ENCODE results near the gene CTTNBP2. TPM values are rescaled to one million over a fixed set of nuclear protein-coding genes. Genes with fewer than 3 reads are reported as not detected.

The CTTNBP2 gene
- total RNA-seq, 1 experiment from 2014 or later = 17.6 TPM

GRCh38 chr7:117782761-117783160 lies 90.5 kb downstream of the CTTNBP2 start:
- Histone ChIP-seq H3K23ac (ENCODE audit: insufficient read length, low read depth, low read length) (no peak overlapping the region), H4K8ac (replicated peaks; ENCODE audit: insufficient read length, low read depth, low read length) (no peak overlapping the region), H3K9ac (ENCODE audit: extremely low read depth, insufficient read length, low read length) (no peak overlapping the region), H3K27ac (ENCODE audit: insufficient read length, low read depth, low read length) (no peak overlapping the region), H3K9me3 (ENCODE audit: control insufficient read depth, low read depth, low read length) (no peaks in the 10 kb centered on the region), H2BK15ac (ENCODE audit: low read depth, low read length) (no peak overlapping the region), H4K20me1 (ENCODE audit: control insufficient read depth, insufficient read depth, insufficient read length) (no peaks in the 10 kb centered on the region), H2AK5ac (ENCODE audit: insufficient read length, low read length) (no peak overlapping the region), H3K27me3 (ENCODE audit: insufficient read depth, low read length) (no peaks in the 10 kb centered on the region), H2AFZ (ENCODE audit: low read length) (no peak overlapping the region), H3K14ac (ENCODE audit: insufficient read depth, low read length) (no peak overlapping the region), H2BK20ac (ENCODE audit: low read depth, low read length, poor library complexity, severe bottlenecking) (no peak overlapping the region), H3K4me2 (ENCODE audit: insufficient read depth, insufficient read length, low read length) (no peak overlapping the region), H3K4ac (ENCODE audit: low read depth, low read length) (no peak overlapping the region), H3K4me1 (ENCODE audit: insufficient read depth, low read length) (no peaks in the 10 kb centered on the region), H2BK5ac (ENCODE audit: insufficient read length, low read length) (no peak overlapping the region), H3K23me2 (ENCODE audit: insufficient read length, low read depth, low read length, poor library complexity, severe bottlenecking) (no peaks in the 10 kb centered on the region), H3K18ac (ENCODE audit: insufficient read length, low read depth, low read length) (no peak overlapping the region), H2BK120ac (ENCODE audit: low read depth, low read length, poor library complexity, severe bottlenecking) (no peak overlapping the region), H3K56ac (ENCODE audit: insufficient read length, low read depth, low read length) (no peak overlapping the region), H4K91ac (ENCODE audit: insufficient read length, low read depth, low read length) (no peak overlapping the region), H3K79me2 (ENCODE audit: insufficient read depth, low read length) (no peaks in the 10 kb centered on the region), H3T11ph (ENCODE audit: low read length) (no peak overlapping the region), H3K79me1 (ENCODE audit: insufficient read depth, low read depth, low read length, poor library complexity, severe bottlenecking) (no peaks in the 10 kb centered on the region), H2BK12ac (ENCODE audit: insufficient read length, low read depth, low read length) (no peak overlapping the region), H4K5ac (ENCODE audit: insufficient read length, low read depth, low read length) (no peak overlapping the region)
- Mint-ChIP-seq H3K36me3 (ENCODE audit: insufficient read depth in 1 of 3, low read depth in 3 of 3) (peaks cover 0 to 14% (median under 1%) of the 10 kb centered on the region in 3 experiments; a peak in 3 of 7 replicates), H3K27me3 (ENCODE audit: low read depth) (no peaks in the 10 kb centered on the region), H3K4me3 (no peak overlapping the region), H3K4me1 (no peaks in the 10 kb centered on the region), H3K9me3 (no peaks in the 10 kb centered on the region), H3K27ac (no peak overlapping the region; a peak in 1 of 7 replicates)
- TF ChIP-seq, protein P1, sequence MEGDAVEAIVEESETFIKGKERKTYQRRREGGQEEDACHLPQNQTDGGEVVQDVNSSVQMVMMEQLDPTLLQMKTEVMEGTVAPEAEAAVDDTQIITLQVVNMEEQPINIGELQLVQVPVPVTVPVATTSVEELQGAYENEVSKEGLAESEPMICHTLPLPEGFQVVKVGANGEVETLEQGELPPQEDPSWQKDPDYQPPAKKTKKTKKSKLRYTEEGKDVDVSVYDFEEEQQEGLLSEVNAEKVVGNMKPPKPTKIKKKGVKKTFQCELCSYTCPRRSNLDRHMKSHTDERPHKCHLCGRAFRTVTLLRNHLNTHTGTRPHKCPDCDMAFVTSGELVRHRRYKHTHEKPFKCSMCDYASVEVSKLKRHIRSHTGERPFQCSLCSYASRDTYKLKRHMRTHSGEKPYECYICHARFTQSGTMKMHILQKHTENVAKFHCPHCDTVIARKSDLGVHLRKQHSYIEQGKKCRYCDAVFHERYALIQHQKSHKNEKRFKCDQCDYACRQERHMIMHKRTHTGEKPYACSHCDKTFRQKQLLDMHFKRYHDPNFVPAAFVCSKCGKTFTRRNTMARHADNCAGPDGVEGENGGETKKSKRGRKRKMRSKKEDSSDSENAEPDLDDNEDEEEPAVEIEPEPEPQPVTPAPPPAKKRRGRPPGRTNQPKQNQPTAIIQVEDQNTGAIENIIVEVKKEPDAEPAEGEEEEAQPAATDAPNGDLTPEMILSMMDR (conservative IDR thresholded peaks at IDR 0.05) = no peak
- no peak for DNase-seq
- WGBS (ENCODE audit: extremely low coverage, insufficient read length, low lambda C conversion rate) = no CpG with 5 or more reads among the region's 3 CpGs
